Neutrophil (primary cell): ENCODE results near the gene TUSC1.
"Not testable (repeated sequence)": the region's sequence is repeated elsewhere in the genome, so short reads cannot be mapped to it uniquely, and the experiment has no call there.

ENCODE experiments used
- H3K27ac ChIP-seq: fragments of 200-600 bp; sonication (generic); 2 replicates; pipeline ENCODE4 v1.5.1; 2016; ENCODE audit warnings: mild to moderate bottlenecking, moderate library complexity
- H3K27me3 ChIP-seq: fragments of 200-600 bp; sonication (generic); 2 replicates; pipeline ENCODE4 v1.6.0; 2016; ENCODE audit warnings: mild to moderate bottlenecking
- H3K36me3 ChIP-seq: fragments of 200-600 bp; sonication (generic); 2 replicates; pipeline ENCODE4 v1.5.1; 2017
- H3K4me1 ChIP-seq, 2 experiments: fragments of 200-600 bp in 1 of 2; sonication (generic) in 1 of 2; 1 replicate in 1 of 2; 2 replicates in 1 of 2; pipeline versions ENCODE4 v1.5.1 to v1.6.1; 2013 to 2016; ENCODE audit warnings: low read depth in 1 of 2, low read length in 1 of 2, mild to moderate bottlenecking in 1 of 2, moderate library complexity in 1 of 2; ENCODE audit not compliant: control insufficient read depth in 1 of 2, insufficient read depth in 1 of 2
- H3K4me3 ChIP-seq, 2 experiments: fragments of 200-600 bp in 1 of 2; sonication (generic) in 1 of 2; 1 replicate in 1 of 2; 2 replicates in 1 of 2; pipeline ENCODE4 v1.5.1; 2013 to 2016; ENCODE audit warnings: low read depth in 1 of 2, low read length in 1 of 2, mild to moderate bottlenecking in 1 of 2, moderate library complexity in 1 of 2
- H3K9me3 ChIP-seq: fragments of 200-600 bp; sonication (generic); 2 replicates; pipeline ENCODE4 v1.5.1; 2016
- TF ChIP-seq, protein P1 (sequence below): fragments of 200-600 bp; sonication (generic); IDR thresholded peaks from 2 replicates; pipeline ENCODE4 v1.5.1; 2016; ENCODE audit warnings: antibody characterized with exemption

Gene TUSC1

DNA sequence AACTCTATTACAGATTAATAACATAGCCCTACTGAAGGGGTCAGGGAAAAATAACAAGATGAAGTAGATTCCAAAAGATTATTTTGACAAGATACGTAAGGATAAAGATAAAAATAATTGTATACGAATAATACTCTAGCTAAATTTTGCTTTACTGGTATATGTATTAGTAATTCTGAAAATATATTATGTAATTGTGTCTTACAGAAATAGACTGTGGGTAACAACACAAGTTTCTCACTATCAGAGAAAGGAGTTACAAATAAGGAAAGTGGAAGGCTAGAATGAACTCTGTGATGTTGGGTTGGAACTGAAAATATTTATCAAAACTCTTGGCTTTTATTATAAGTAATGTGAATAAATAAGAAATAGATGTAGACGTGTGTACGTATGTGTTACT, 26.6 kb upstream of the TUSC1 start:
- H3K4me1 ChIP-seq: no peaks in the 10 kb centered on the region
- no peak overlapping the region for H3K4me3 ChIP-seq
- H3K27me3 ChIP-seq: no peaks in the 10 kb centered on the region
- no peaks in the 10 kb centered on the region for H3K36me3 ChIP-seq
- TF ChIP-seq, protein P1, sequence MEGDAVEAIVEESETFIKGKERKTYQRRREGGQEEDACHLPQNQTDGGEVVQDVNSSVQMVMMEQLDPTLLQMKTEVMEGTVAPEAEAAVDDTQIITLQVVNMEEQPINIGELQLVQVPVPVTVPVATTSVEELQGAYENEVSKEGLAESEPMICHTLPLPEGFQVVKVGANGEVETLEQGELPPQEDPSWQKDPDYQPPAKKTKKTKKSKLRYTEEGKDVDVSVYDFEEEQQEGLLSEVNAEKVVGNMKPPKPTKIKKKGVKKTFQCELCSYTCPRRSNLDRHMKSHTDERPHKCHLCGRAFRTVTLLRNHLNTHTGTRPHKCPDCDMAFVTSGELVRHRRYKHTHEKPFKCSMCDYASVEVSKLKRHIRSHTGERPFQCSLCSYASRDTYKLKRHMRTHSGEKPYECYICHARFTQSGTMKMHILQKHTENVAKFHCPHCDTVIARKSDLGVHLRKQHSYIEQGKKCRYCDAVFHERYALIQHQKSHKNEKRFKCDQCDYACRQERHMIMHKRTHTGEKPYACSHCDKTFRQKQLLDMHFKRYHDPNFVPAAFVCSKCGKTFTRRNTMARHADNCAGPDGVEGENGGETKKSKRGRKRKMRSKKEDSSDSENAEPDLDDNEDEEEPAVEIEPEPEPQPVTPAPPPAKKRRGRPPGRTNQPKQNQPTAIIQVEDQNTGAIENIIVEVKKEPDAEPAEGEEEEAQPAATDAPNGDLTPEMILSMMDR: no peak
- H3K9me3 ChIP-seq: no peaks in the 10 kb centered on the region
- no peak overlapping the region for H3K27ac ChIP-seq

DNA sequence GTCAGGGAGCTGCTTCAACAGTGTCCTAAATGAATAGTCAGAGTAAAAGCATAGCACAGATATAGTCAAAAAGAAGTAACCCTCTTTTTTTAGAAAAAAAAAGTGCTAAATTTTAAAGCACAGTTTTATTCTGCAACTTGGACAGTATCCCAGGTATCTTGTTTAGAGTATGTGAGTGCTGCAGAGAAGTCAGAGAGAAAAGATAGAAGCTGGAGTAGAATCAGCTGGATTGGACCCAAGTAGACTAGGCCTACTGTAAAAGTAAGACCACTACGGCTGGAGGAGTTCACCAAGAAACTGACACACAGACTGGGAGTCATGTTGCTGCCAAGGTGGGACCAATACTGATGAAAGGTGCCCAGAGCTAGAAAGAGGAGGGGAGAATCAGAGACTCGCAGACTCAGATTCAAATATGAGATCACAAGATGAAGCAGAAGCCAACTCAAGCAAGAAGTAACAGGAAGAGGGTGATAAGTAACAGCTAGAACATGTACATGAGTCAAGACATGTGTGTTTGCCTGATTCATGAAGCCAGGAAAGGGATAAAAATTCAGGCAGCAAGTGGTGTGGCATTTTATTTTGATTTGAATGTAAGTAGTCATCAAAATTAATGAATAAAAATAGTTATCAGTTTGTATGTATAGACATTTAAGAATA, 25.6 kb upstream of the TUSC1 start:
- no peak overlapping the region for H3K4me3 ChIP-seq
- TF ChIP-seq, protein P1: no peak
- no peaks in the 10 kb centered on the region for H3K36me3 ChIP-seq
- no peaks in the 10 kb centered on the region for H3K4me1 ChIP-seq
- no peaks in the 10 kb centered on the region for H3K9me3 ChIP-seq
- H3K27me3 ChIP-seq: no peaks in the 10 kb centered on the region
- H3K27ac ChIP-seq: no peak overlapping the region

DNA sequence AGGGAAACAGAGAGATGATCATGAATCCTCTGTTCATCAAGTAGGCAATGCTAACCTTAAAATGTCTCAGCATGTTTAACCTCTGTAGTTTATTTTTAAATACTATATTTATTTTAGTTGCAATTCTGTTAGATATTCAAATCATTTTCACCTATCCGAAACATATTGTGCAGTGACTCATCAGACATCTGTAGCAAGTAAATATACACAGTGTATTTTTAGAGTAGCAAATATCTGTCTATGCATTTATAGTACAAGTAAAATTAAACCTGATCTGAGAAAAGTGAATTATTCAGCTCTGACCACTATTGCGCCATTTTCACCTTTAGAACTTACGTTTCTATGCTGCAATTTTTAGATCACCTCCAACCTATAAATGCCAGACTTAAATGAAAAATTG, 24.3 kb upstream of the TUSC1 start:
- TF ChIP-seq, protein P1: no peak
- Histone ChIP-seq H3K4me1 (no peaks in the 10 kb centered on the region), H3K27me3 (no peaks in the 10 kb centered on the region), H3K4me3 (no peak overlapping the region), H3K27ac (no peak overlapping the region), H3K9me3 (no peaks in the 10 kb centered on the region), H3K36me3 (no peaks in the 10 kb centered on the region)

DNA sequence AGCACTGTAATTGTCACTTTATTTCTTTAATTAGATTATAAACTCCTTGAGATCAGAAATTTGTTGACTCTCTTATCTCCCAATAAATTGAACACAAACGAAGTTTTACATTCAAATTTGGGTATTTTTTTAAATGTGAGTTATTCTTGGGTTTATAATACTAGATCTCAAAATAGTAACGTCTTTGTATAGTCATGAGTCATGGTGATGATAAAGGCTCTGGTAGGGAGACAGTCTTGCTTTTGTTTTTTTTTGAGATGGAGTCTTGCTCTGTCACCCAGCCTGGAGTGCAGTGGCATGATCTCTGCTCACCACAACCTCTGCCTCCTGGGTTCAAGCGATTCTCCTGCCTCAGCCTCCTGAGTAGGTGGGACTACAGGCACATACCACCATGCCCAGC, 22.7 kb upstream of the TUSC1 start:
- not testable (repeated sequence) for H3K36me3 ChIP-seq, H3K9me3 ChIP-seq, H3K4me1 ChIP-seq, H3K4me3 ChIP-seq, H3K27me3 ChIP-seq, H3K27ac ChIP-seq

DNA sequence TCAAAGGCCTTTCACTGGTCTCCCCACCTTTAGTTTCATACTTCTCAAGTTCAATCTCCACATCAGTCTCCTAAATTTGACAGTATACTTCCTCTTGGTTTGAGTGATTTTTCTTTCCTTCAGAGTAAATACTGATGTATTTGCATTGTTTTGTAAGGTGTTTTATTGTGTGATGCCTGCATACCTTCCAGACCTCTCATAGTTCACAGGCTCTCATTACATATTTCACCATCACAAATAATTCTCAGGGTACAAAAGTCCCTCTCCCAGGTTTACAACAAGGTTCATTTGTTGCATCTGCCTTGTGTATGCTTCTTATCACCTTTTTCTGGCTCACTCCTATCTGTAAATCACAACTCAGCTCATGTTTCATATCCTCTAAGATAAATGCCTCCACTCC, 22.2 kb upstream of the TUSC1 start:
- Histone ChIP-seq H3K9me3 (no peaks in the 10 kb centered on the region), H3K27me3 (no peaks in the 10 kb centered on the region), H3K4me1 (no peaks in the 10 kb centered on the region), H3K36me3 (no peaks in the 10 kb centered on the region), H3K4me3 (no peak overlapping the region), H3K27ac (no peak overlapping the region)
- TF ChIP-seq, protein P1: no peak

DNA sequence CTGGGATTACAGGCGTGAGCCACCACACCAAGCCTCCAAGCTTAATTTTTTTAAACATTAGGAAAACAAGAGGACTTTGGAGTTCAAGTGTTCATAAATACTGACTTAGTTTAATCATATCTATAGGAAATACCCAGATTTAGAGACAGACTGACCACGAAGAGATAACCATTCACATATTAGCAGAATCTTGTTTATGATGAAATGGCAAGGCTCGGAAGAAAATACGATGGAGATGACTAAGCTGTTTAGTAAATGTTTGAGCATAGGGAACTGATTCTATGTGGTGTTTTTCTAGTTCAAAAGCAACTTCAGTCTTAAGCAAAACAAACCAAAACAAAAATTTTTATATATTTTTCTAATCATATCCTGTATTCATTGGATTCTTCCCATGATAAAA, 13.5 kb upstream of the TUSC1 start:
- Histone ChIP-seq H3K4me3 (no peak overlapping the region), H3K4me1 (no peaks in the 10 kb centered on the region), H3K36me3 (no peaks in the 10 kb centered on the region), H3K27ac (no peak overlapping the region), H3K9me3 (no peaks in the 10 kb centered on the region), H3K27me3 (no peaks in the 10 kb centered on the region)
- TF ChIP-seq, protein P1: no peak
